ENCODE results near the gene STAB2. TPM values are rescaled to one million over a fixed set of nuclear protein-coding genes. Genes with fewer than 3 reads are reported as not detected.

STAB2 gene
- total and polyA plus RNA-seq, 5 donors = 0.06 to 0.23 (median 0.10) TPM; not detected in 1

GRCh38 chr12:103751171-103751570 is 164.1 kb downstream of the STAB2 start:
- H3K9me3 ChIP-seq (ENCODE audit: control insufficient read depth, low read length) = no peaks in the 10 kb centered on the region
- H3K27me3 ChIP-seq (ENCODE audit: control insufficient read depth, insufficient read depth) = no peaks in the 10 kb centered on the region
- intact Hi-C loops (cut with DNase I) = no loop called here
- DNase-seq = no peak
- no peak overlapping the region for H3K4me3 ChIP-seq (ENCODE audit: low read length)
- H3K27ac ChIP-seq (ENCODE audit: low read length) = no peak overlapping the region
- 84% methylated on average over 1 of the region's 1 CpG for WGBS
- H3K4me1 ChIP-seq (ENCODE audit: control insufficient read depth, insufficient read depth, low read length) = no peaks in the 10 kb centered on the region
- no peak for ATAC-seq

GRCh38 chr12:103751600-103751999 is 164.5 kb downstream of the STAB2 start:
- intact Hi-C loops (cut with DNase I) = no loop called here

GRCh38 chr12:103755425-103755824 is 168.4 kb downstream of the STAB2 start:
- no peak overlapping the region for H3K27ac ChIP-seq (ENCODE audit: low read length)
- no peak overlapping the region for H3K4me3 ChIP-seq (ENCODE audit: low read length)
- DNase-seq = no peak
- H3K27me3 ChIP-seq (ENCODE audit: control insufficient read depth, insufficient read depth) = no peaks in the 10 kb centered on the region
- intact Hi-C loops (cut with DNase I) = no loop called here
- H3K4me1 ChIP-seq (ENCODE audit: control insufficient read depth, insufficient read depth, low read length) = no peaks in the 10 kb centered on the region
- no peak for ATAC-seq
- H3K9me3 ChIP-seq (ENCODE audit: control insufficient read depth, low read length) = no peaks in the 10 kb centered on the region
- WGBS = 61% methylated on average over 3 of the region's 3 CpGs

More at GRCh38 chr12:103751600-103751999, 164.5 kb downstream of the STAB2 start:
- H3K4me1 ChIP-seq (ENCODE audit: control insufficient read depth, insufficient read depth, low read length) = no peaks in the 10 kb centered on the region
- 55% methylated on average over 2 of the region's 2 CpGs for WGBS
- no peak for ATAC-seq
- DNase-seq = no peak
- no peaks in the 10 kb centered on the region for H3K27me3 ChIP-seq (ENCODE audit: control insufficient read depth, insufficient read depth)
- no peaks in the 10 kb centered on the region for H3K9me3 ChIP-seq (ENCODE audit: control insufficient read depth, low read length)
- H3K27ac ChIP-seq (ENCODE audit: low read length) = no peak overlapping the region
- H3K4me3 ChIP-seq (ENCODE audit: low read length) = no peak overlapping the region

- ATAC-seq = no peak
- intact Hi-C loops (cut with DNase I) = no loop called here
- Histone ChIP-seq H3K27me3 (ENCODE audit: control insufficient read depth, insufficient read depth) (no peaks in the 10 kb centered on the region), H3K9me3 (ENCODE audit: control insufficient read depth, low read length) (no peaks in the 10 kb centered on the region), H3K4me1 (ENCODE audit: control insufficient read depth, insufficient read depth, low read length) (no peaks in the 10 kb centered on the region), H3K4me3 (ENCODE audit: low read length) (no peak overlapping the region), H3K27ac (ENCODE audit: low read length) (no peak overlapping the region)
- 88% methylated on average over 5 of the region's 5 CpGs for WGBS
- no peak for DNase-seq
These were observed 169.4 kb downstream of the STAB2 start for GRCh38 chr12:103756443-103756842.

GRCh38 chr12:103757248-103757647 is 170.2 kb downstream of the STAB2 start:
- Histone ChIP-seq H3K27ac (ENCODE audit: low read length) (no peak overlapping the region), H3K27me3 (ENCODE audit: control insufficient read depth, insufficient read depth) (no peaks in the 10 kb centered on the region), H3K4me1 (ENCODE audit: control insufficient read depth, insufficient read depth, low read length) (no peaks in the 10 kb centered on the region), H3K4me3 (ENCODE audit: low read length) (no peak overlapping the region), H3K9me3 (ENCODE audit: control insufficient read depth, low read length) (no peaks in the 10 kb centered on the region)
- ATAC-seq (no peak), DNase-seq (no peak)
- intact Hi-C loops (cut with DNase I) = no loop called here
- WGBS = 90% methylated on average over 1 of the region's 1 CpG

- intact Hi-C loops (cut with DNase I) = no loop called here
- DNase-seq = no peak
- Histone ChIP-seq H3K27me3 (ENCODE audit: control insufficient read depth, insufficient read depth) (no peaks in the 10 kb centered on the region), H3K4me3 (ENCODE audit: low read length) (no peak overlapping the region), H3K9me3 (ENCODE audit: control insufficient read depth, low read length) (no peaks in the 10 kb centered on the region), H3K27ac (ENCODE audit: low read length) (no peak overlapping the region), H3K4me1 (ENCODE audit: control insufficient read depth, insufficient read depth, low read length) (no peaks in the 10 kb centered on the region)
- ATAC-seq = no peak
- WGBS = 82% methylated on average over 10 of the region's 10 CpGs
These were observed 171.4 kb downstream of the STAB2 start for GRCh38 chr12:103758310-103759089.

- Histone ChIP-seq H3K27me3 (ENCODE audit: control insufficient read depth, insufficient read depth) (no peaks in the 10 kb centered on the region), H3K4me1 (ENCODE audit: control insufficient read depth, insufficient read depth, low read length) (no peaks in the 10 kb centered on the region), H3K27ac (ENCODE audit: low read length) (no peak overlapping the region), H3K4me3 (ENCODE audit: low read length) (no peak overlapping the region), H3K9me3 (ENCODE audit: control insufficient read depth, low read length) (no peaks in the 10 kb centered on the region)
- peak in 1 of 2 donors; percentile 18 for ATAC-seq
- DNase-seq = no peak
- intact Hi-C loops (cut with DNase I) = no loop called here
- 67% methylated on average over 5 of the region's 5 CpGs for WGBS
These were observed 175.4 kb downstream of the STAB2 start for GRCh38 chr12:103762473-103762872.

- no peaks in the 10 kb centered on the region for H3K9me3 ChIP-seq (ENCODE audit: control insufficient read depth, low read length)
- H3K4me3 ChIP-seq (ENCODE audit: low read length) = no peak overlapping the region
- no peak overlapping the region for H3K27ac ChIP-seq (ENCODE audit: low read length)
- no peak for ATAC-seq
- no peaks in the 10 kb centered on the region for H3K4me1 ChIP-seq (ENCODE audit: control insufficient read depth, insufficient read depth, low read length)
- WGBS = 89% methylated on average over 5 of the region's 5 CpGs
- intact Hi-C loops (cut with DNase I) = no loop called here
- H3K27me3 ChIP-seq (ENCODE audit: control insufficient read depth, insufficient read depth) = no peaks in the 10 kb centered on the region
- no peak for DNase-seq
These were observed 178.2 kb downstream of the STAB2 start for GRCh38 chr12:103765322-103765721.

- intact Hi-C loops (cut with DNase I) = no loop called here
- Histone ChIP-seq H3K27me3 (ENCODE audit: control insufficient read depth, insufficient read depth) (no peaks in the 10 kb centered on the region), H3K4me1 (ENCODE audit: control insufficient read depth, insufficient read depth, low read length) (no peaks in the 10 kb centered on the region), H3K4me3 (ENCODE audit: low read length) (no peak overlapping the region), H3K9me3 (ENCODE audit: control insufficient read depth, low read length) (no peaks in the 10 kb centered on the region), H3K27ac (ENCODE audit: low read length) (no peak overlapping the region)
- no peak for DNase-seq
- no peak for ATAC-seq
- 83% methylated on average over 6 of the region's 6 CpGs for WGBS
These were observed 179.0 kb downstream of the STAB2 start for GRCh38 chr12:103766028-103766427.

- 75% methylated on average over 7 of the region's 8 CpGs for WGBS
- DNase-seq (no peak), ATAC-seq (no peak)
- no peaks in the 10 kb centered on the region for H3K27me3 ChIP-seq (ENCODE audit: control insufficient read depth, insufficient read depth)
- H3K4me3 ChIP-seq (ENCODE audit: low read length) = no peak overlapping the region
- intact Hi-C loops (cut with DNase I) = no loop called here
- no peaks in the 10 kb centered on the region for H3K4me1 ChIP-seq (ENCODE audit: control insufficient read depth, insufficient read depth, low read length)
- no peaks in the 10 kb centered on the region for H3K9me3 ChIP-seq (ENCODE audit: control insufficient read depth, low read length)
- H3K27ac ChIP-seq (ENCODE audit: low read length) = no peak overlapping the region
These were observed 181.5 kb downstream of the STAB2 start for GRCh38 chr12:103768467-103769123.

GRCh38 chr12:103769240-103769945 is 182.3 kb downstream of the STAB2 start:
- ATAC-seq = no peak
- intact Hi-C loops (cut with DNase I) = no loop called here
- Histone ChIP-seq H3K4me1 (ENCODE audit: control insufficient read depth, insufficient read depth, low read length) (no peaks in the 10 kb centered on the region), H3K27ac (ENCODE audit: low read length) (no peak overlapping the region), H3K4me3 (ENCODE audit: low read length) (no peak overlapping the region), H3K27me3 (ENCODE audit: control insufficient read depth, insufficient read depth) (no peaks in the 10 kb centered on the region), H3K9me3 (ENCODE audit: control insufficient read depth, low read length) (no peaks in the 10 kb centered on the region)
- no peak for DNase-seq
- WGBS = 93% methylated on average over 9 of the region's 9 CpGs
